TTC549 (cell line): ENCODE results near the gene ACTBL2.
"Not testable (repeated sequence)": the region's sequence is repeated elsewhere in the genome, so short reads cannot be mapped to it uniquely, and the experiment has no call there.

Experiments used
- FAIRE-seq: peaks from 2 replicates; lab custom pipeline; 2012; peaks lifted over from hg19 to GRCh38; lab: Jason Lieb, UNC

The ACTBL2 gene

DNA sequence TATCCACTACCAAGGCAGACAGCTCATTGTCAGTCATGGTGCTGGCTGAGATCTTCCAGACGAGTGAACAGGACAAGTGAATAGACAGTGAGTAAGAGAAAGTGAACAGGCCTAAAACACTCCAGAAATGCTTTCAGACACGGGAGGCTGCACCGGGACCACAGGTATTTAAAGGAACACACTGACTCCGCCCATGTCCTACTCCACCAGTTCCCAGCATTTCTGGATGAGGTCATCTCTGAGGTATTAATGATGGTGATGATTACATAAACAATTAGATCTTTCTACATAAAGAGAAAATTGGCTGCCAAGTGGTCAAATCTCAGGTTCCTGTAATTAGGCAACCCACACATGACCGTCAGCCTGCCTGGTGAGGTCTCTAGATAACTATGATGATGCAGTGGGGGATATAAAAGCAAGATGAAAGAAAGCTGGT lies at the start of gene ACTBL2:
ACTBL2 (minus strand) TSS at position 141 of the 436 bp plus-strand sequence; CDS start at position 37, 104 bp downstream.
- no peak for FAIRE-seq

DNA sequence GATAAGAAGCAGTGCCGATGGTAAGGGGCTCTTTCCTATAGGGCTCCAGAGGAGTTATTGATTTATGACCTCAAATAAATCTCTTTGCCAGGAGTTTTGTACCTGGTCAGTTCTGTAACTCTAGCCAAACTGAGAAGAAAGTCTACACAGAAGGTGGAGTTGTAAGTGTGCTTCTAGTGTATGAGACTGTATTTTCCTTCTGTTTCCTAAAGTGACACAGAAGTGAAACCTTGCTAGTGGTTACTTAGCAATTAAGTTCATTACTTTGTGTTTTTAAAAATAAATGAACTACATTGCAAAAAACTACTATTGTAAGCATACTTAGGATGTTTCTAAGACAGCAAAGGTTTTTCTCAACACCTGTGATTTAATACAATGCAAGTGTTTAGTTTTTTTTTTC lies 48.7 kb upstream of the ACTBL2 start:
- no peak for FAIRE-seq

DNA sequence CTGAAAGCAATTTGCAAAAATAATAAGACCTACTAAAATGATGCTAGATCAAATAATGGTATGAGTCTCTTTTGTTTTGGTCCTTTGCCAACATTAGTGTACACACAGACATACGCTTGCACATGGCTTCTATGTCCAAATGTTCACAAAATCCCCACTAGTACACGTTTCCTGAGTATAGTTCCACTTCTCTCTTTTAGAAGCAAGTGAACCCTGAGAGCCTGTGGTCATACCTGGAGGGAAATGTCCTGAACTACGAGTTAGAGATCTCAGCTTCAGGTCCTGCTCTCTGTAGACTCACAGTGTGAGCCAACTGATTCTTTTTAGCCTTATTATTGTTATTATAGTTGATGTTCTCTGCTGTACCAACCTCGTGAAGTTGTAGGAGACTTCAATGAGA lies 47.3 kb upstream of the ACTBL2 start:
- FAIRE-seq, result no peak

DNA sequence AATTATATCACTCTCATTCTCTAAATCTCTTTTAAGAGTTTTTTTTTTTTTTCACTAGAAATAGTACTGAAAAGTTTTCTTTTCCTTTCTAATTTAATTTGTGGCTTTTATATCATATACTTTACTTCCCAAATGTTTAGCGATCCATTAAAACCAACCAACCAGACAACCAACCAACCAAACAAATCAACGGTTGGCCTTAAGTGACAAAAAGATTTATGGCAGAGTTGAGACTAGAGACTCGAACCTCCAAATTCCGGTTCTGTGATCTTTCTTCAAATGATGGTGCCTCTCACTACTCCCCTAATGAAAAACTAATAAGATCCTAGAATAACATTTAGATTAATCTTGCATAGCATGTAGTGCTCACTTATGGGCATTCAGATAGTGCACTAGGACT lies 45.3 kb upstream of the ACTBL2 start:
- FAIRE-seq, result no peak

DNA sequence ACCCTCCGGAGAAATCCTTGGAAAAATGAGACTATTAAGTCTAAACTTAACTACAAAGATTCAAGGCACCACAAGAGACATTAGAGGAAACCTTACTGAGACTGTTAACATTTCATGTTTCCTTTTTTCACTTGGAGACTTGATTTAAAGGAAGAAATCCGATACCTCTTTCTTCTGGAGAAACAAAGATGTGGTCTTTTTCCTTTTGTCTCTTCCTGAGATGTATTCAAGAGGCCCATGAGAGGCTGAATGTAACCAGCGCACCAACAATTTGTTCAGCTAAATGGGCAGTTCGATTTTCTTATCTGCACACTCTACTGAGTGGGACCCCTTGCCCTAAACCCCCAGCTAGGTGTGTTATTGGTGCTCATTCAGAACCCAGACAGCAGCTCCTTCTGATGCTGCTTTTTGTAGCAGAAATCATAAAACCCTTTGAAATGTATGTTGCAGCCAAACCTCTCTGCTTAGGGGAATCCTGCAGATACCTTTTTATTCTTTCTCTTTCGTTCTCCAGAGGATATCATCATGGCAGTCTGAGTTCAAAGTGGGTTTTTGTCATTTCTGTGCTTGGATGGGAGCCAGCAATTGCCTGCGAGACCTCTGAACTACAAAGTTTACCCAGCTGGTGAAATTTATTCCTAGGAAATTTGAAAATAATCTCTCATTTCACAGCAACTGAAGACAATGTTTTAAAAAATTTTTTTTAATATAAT lies 41.9 kb upstream of the ACTBL2 start:
- no peak for FAIRE-seq

DNA sequence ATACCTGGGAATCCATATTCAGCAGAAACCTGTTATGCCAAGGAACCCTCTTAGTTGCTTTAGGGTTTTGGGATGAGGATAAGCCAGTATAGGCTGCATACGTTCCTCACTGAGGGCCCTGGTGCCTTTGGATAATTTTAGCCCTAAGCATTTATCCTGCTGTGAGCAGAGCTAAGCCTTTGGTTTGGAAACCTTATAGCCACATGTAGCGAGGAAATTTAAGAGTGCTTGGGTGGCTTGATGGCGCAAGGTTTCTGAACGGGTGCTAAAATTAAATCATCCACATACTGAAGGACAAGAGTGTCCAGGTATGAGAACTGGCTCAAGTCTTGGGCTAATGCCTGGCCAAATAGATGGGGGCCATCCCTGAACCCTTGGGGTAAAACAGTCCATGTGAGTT lies 39.9 kb upstream of the ACTBL2 start:
- not testable (repeated sequence) for FAIRE-seq

DNA sequence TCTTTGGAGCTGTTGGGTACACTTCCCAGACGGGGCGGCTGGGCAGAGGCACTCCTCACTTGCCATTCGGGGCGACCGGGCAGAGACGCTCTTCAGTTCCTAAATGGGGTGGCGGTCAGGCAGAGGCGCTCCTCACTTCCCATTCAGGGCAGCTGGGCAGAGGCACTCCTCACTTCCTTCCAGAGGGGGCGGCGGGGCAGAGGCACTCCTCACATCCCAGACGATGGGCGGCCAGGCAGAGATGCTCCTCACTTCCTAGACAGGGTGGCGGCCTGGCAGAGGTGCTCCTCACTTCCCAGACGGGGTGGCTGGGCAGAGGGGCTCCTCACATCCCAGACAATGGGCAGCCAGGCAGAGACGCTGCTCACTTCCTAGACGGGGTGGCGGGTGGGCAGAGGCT lies 35.8 kb upstream of the ACTBL2 start:
- FAIRE-seq, result not testable (repeated sequence)

DNA sequence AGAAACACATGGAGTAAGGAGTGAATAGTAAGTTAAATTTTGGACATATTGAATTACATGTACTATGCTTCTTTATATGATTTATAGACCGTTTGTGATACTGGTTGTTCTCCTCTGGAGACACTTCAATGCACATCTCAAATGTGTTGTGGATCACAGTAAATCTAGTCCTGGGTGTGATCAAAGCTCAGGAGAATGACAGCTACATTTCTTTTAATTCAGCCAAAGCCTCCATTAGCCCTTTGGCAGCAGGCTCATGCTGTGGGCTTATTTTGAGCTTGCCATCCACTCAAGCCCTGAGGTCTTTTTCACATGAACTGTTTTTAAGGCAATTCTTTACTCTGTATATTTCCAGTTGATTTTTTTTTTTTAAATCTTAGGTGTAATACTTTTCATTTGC lies 34.6 kb upstream of the ACTBL2 start:
- FAIRE-seq, result no peak

DNA sequence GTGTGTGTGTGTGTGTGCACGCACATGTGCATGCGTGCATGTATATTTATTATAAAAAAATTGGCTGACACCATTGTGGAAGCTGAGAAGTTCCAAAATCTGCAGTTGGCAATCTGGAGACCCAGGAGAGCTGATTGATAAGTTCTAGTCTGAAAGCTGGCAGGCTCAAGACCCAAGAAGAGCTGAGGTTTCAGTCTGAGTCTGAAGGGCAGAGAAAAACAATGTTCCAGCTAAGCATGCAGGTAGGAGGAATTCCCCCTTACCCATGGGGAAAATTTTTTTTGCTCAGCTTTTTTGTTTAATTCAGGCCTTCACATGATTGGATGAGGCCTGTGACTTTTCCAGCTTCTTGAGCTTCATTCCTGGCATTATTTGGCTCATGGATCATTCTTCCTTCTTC lies 31.2 kb upstream of the ACTBL2 start:
- FAIRE-seq, result no peak

DNA sequence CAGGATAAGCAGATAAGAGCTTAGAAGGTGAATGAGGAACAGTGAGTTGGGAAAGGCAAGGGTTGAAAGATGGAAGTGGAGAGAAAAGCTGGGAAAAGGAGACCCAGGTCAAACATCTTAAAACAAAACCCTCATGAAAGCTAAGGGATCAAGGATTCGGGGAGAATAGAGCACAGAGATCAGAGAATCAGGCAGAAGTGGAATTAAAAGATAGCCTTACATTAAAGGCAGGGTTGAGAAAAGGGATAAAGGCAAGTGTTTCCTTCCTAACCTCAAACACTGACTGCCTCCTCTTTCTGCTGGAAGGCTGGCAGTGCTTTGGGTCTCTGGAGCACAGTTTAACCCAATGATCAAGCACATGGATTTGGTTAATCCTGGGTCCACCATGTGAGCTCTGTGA lies 28.7 kb upstream of the ACTBL2 start:
- FAIRE-seq, result no peak

DNA sequence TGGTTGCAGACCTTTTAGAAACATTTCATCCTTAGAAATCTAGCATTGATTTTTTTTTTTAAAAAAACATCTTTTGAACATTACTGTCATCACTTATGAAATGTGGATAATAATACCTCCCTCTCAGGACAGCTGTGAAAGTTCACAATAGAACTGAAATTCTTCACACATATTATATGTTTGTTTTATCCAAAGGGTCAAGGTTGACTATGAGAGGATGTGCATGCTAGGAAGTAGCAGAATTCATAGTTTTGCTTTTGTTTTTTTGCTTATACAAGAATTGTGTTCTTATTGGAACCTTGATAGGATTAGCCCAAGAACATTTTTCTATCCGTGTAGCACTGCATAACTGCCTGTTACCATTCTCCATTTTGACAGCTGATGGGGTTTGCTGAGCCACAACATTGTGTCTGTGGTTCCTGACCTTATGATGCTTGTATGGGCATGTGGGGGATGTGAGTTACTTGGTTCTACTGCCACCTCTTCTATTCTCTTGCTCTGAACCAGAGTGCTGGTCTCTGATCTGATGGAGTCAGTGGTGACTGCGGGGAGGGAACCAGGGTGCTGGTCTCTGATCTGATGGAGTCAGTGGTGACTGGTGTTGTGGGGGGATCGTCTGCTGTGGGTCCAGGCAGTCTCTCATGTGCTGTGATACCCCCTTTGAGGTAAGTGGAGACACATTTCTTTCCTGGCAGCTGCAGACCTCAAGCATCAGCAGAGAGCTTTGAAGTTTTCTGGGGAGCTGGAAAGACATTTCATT lies 27.1 kb upstream of the ACTBL2 start:
- FAIRE-seq, result no peak

DNA sequence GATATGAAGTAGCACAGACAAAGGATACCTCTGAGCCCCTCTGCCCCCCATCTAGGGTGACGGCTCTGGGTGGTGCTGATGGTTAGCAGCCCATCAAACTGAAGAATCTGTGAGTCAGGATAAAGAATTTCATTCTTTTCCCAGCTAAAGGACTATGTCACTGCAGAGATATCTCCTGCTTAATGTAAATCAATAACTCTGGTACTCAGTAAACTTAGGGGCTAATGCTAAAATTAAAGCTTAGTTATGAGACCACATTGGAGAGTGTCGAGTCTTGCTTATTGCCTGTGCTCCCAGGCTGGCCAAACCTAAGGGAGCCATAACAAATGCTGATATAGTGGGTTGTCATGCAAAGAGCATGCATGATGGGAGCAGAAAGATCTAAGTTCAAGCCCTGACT lies 25.6 kb upstream of the ACTBL2 start:
- FAIRE-seq, result no peak

DNA sequence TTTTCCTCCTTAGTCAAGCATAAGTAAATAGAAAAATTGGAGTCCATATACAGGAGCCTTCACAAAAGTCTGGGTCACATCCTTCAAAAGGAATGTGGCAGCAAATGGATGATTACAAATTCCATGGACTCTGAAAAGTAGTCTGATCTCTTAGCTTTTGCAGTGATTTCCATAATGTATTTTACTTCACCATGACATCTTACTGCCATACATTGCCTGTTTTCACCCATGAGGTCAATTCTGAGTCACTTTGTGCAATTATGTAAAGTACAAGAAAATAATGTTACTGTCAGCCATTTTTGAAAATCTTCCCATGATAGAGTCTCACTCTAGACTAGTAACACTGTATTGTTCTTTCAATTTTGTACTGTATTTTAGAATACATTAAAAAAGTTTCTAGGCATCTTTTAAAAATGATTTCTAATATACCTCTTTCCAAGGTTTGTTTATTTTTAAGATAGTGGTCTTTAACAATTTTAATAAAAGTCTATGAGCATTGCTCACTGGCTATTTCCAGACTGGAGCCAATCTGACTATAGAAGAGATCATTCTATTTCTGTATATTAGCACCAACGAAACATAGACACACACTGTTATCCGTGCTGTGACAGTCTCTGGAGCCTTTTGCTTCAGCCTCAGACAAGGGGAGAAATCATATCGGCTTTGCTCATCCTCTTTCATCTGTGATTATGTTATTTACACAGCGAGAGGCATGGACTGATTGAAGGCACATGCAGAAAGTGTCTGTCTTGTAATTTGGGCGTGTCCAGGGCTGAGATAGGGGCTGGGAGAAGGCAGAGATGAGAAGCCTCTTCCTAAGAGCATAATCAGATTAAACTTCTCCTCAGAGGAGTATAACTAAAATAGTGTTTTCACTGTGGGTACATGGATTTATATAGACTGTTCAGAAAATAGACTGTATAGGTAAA lies 22.9 kb upstream of the ACTBL2 start:
- FAIRE-seq, result no peak

DNA sequence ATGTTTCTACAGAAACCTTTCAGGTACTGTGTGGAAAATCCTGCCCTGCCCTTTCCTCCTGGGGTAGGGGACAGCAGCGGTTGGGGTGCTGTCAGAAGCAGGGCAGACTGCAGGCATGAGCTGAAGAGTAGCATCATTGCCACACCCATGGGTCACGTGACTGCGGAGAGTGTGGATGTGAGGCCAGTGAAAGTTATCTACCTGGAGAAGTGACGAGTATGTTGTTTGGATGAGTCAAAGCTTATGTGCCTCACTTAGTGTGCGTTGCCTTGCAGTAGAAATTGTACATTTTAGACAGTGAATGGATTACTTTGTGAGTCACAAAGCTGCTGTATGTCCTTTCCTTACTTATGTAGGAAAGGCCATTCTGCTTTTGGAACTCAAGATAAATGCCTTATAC lies 21.7 kb upstream of the ACTBL2 start:
- FAIRE-seq, result no peak

DNA sequence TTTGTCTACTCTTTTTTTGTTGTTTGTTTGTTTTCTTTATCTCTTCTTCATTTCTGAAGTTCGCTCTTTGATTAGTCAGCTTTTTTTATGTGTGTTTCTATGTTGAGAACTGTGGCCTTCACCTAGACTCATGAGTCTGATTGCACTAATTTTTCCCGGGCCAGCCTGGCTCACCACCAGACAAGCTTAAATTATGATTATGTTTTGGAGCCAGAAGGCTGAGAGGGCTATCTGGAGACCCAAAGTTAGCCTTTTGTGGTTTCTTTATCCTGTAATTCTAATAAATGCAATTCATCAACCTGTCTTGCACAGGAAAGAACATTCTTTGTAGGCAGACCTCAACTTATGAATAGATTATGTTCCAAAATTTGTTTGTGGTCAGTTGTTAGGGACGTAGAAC lies 20.8 kb upstream of the ACTBL2 start:
- FAIRE-seq, result no peak

DNA sequence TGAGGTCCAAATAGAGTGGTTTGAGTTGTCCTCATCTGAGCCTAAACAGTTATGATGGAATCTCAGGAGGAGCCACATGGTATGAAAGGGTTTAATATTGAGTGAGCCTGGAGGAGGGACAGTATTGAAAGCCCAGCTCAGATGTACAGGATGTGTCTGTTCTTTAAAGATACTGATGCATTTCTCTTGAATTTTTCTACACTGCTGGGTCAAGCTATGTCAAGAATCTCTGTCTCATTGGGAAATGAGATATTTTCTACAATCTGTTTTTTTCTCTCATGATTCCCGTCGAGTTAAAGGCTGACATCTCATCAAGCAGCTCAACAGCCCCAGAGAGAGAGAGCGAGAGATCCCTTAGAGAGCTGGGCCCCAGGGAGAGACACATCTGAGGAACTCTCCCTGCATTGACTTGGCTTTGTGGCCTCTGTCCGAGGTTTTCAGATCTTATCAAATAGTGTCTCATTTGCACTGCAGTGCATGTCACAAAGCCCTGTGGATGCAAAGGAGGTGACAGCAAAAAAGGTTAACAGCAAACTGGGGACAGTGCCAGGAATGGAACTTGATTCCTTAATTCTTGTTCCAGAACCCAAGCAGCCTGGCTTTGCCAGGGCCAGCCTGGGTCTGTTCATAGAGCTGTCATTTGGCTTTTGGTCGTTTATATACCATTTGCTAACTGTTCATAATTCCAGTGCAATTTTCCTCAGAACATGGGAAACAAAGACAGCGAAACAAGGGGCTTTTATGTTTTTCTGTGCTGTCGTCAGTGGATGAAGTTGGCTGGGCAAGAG lies 19.0 kb upstream of the ACTBL2 start:
- no peak for FAIRE-seq

DNA sequence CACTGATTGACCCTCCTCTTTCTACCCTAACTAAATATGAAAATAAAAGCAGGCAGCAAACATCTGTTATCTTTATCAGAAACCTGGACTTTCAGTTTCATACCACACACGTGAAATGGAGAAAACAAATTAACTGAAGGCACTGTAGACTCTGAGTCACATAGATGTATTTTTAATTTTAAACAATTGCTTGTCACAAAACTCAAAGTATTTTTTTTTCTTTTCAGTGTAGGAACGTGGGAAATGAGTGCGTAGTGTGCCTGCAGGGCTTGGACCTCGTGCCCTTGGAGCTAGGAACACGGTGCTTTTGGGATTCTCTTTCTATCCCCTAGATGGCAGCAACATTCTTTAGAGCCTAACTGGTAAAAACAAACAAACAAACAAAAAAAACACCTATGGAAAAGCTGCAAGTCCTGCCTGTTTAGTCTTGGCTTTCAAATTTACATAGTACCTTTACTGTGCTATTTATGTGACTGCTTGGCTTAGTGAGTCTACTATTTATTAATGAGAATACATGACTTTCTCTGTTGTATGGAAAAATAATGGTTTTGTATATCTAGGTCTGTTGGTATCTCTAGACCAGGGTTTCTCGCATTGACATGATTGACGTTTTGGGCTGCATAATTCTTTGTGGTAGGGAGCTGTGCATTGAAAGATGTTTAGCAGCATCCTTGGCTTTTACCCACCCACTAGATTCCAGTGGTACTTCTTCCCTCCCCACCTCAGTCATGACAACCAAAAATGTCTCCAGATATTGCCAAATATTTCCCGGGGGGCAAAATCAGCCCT lies 16.8 kb upstream of the ACTBL2 start:
- no peak for FAIRE-seq

DNA sequence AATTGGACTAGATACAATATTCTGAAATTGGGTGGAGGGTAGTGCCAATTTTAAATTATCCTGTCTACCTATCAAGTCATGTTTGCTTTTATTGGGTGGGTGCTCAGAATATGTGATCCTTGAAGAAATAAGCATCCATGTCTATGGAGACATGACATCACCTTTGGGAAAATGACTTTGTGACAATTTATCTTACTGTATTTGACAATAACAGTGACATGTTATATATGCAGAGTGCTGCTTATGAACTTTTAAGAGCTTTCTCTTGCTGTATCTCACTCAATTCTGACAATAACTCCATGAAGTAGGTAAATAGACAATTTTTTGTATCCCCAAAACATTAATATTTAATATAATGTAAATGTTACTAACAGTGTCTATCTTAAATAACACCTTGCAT lies 15.1 kb upstream of the ACTBL2 start:
- no peak for FAIRE-seq

DNA sequence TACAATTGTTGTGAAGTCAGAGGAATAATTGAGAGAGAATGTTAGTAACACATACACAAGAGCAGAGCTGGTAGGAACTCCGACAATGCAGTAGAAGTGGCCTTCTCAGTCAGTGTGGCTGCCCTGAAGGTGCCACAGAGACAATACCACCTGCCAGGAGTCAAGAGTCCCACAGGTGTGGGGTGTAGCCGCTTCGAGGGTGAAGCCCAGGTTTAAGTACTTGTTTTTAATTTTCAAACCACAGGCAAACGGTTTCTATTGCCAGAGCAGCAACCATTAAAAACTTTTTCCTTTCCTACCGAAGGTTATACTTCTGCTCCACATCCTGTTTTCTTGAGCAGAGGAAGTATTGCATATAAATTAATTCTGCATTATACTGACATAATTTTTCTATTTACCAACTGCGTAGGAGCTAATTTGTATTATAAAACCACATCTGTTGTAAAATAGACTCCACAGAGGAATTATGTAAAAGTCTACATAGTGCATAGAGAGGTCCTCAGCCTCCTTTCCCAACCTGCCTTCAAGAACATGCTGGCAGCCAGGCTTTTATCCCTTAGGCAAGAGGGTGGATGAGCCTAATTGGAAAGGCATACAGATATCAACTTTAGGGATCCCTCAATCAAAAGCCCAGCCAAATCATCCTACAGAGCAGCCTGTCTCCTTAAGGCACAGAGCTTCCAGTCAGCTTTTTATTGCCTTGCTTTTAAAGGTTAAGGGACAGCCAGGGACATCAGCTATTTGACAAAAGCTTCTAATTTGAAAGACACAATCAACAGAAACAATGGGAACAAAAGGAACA lies 12.9 kb upstream of the ACTBL2 start:
- no peak for FAIRE-seq
